NCI-H1092 (cell line): ENCODE measurements around the gene HBD.
"Not testable (repeated sequence)": the region's sequence is repeated elsewhere in the genome, so short reads cannot be mapped to it uniquely, and the experiment has no call there.

Experiments
- DNase-seq: peaks from one replicate; lab custom pipeline; 2025; lab: John Stamatoyannopoulos, UW

The HBD gene

GRCh38 chr11:5252919-5253265 lies 18.6 kb upstream of the HBD start:
- DNase-seq, result no peak

GRCh38 chr11:5252192-5252918 lies 18.1 kb upstream of the HBD start:
- no peak for DNase-seq

GRCh38 chr11:5251746-5252145 lies 17.5 kb upstream of the HBD start:
- DNase-seq, result no peak

- DNase-seq, result no peak
Measured at GRCh38 chr11:5250543-5251204, 16.4 kb upstream of the HBD start.

GRCh38 chr11:5249807-5250396 lies 15.6 kb upstream of the HBD start, which contains the start of gene HBG1:
Gene HBG1 (minus strand): TSS chr11:5249857. CDS start chr11:5249804, 53 bp downstream.
- not testable (repeated sequence) for DNase-seq

GRCh38 chr11:5248498-5248897 lies 14.2 kb upstream of the HBD start:
- not testable (repeated sequence) for DNase-seq

GRCh38 chr11:5247472-5248192 lies 13.3 kb upstream of the HBD start:
- DNase-seq, result no peak

GRCh38 chr11:5246772-5247471 lies 12.6 kb upstream of the HBD start:
- DNase-seq, result no peak

GRCh38 chr11:5245155-5245554 lies 10.9 kb upstream of the HBD start:
- no peak for DNase-seq

GRCh38 chr11:5243816-5244180 lies 9.5 kb upstream of the HBD start:
- DNase-seq, result no peak

GRCh38 chr11:5242933-5243815 lies 8.9 kb upstream of the HBD start:
- DNase-seq, result no peak

GRCh38 chr11:5242208-5242607 lies 7.9 kb upstream of the HBD start:
- no peak for DNase-seq

GRCh38 chr11:5241458-5241857 lies 7.2 kb upstream of the HBD start:
- no peak for DNase-seq

GRCh38 chr11:5240458-5240857 lies 6.2 kb upstream of the HBD start:
- no peak for DNase-seq

- no peak for DNase-seq
Measured at GRCh38 chr11:5240056-5240455, 5.8 kb upstream of the HBD start.

- DNase-seq, result no peak
Measured at GRCh38 chr11:5239046-5239445, 4.8 kb upstream of the HBD start.

- DNase-seq, result no peak
Measured at GRCh38 chr11:5238486-5238885, 4.2 kb upstream of the HBD start.

- no peak for DNase-seq
Measured at GRCh38 chr11:5237420-5237819, 3.1 kb upstream of the HBD start.

GRCh38 chr11:5235364-5236095 lies 1.2 kb upstream of the HBD start:
- DNase-seq, result no peak

GRCh38 chr11:5233307-5233706 lies 976 bp downstream of the HBD start:
- DNase-seq, result no peak
